ENCODE measurements around the gene AP1S1. TPM values are rescaled to one million over a fixed set of nuclear protein-coding genes. Genes with fewer than 3 reads are reported as not detected.

The AP1S1 gene
- total and polyA plus RNA-seq, 2 of the 13 experiments (the other 11 are each of a cell fraction or from before 2014, with no cell fraction given): 57.5 to 68.1 TPM

DNA sequence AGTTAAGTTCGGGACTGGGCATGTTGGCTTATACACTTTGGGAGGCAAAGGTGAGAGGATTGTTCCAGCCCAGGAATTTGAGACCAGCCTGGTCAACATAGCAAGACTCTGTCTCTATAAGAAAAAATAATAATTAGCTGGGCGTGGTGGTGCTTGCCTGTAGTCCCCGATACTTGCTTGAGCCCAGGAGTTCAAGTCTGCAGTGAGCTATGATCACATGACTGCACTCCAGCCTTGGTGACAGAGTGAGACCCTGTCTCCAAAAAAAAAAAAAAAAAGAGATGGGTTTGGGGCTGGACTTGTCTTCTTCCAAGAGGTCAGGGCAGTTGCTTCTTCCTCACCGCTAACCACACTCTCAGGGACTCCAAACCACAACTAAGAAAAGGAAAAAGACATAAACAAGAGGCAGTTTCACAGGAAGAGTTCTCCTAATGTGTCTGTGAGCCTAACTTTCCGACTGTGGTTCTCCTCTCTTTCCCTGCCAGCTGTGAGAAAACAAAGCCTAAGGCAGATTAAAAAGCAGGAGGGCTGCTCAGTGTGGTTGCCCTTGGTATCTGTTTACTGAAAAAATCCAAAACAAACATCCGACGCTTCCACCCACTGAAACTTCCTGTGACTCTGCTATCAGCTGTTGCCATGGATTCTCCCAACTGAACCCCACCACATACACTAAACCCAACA lies 29.8 kb upstream of the AP1S1 start (continued):
- TF ChIP-seq, protein P1, sequence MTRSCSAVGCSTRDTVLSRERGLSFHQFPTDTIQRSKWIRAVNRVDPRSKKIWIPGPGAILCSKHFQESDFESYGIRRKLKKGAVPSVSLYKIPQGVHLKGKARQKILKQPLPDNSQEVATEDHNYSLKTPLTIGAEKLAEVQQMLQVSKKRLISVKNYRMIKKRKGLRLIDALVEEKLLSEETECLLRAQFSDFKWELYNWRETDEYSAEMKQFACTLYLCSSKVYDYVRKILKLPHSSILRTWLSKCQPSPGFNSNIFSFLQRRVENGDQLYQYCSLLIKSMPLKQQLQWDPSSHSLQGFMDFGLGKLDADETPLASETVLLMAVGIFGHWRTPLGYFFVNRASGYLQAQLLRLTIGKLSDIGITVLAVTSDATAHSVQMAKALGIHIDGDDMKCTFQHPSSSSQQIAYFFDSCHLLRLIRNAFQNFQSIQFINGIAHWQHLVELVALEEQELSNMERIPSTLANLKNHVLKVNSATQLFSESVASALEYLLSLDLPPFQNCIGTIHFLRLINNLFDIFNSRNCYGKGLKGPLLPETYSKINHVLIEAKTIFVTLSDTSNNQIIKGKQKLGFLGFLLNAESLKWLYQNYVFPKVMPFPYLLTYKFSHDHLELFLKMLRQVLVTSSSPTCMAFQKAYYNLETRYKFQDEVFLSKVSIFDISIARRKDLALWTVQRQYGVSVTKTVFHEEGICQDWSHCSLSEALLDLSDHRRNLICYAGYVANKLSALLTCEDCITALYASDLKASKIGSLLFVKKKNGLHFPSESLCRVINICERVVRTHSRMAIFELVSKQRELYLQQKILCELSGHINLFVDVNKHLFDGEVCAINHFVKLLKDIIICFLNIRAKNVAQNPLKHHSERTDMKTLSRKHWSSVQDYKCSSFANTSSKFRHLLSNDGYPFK (CRISPR knock-in tag; IDR thresholded peaks at IDR 0.05; ENCODE audit: borderline replicate concordance): no peak
- TF ChIP-seq, protein P2, sequence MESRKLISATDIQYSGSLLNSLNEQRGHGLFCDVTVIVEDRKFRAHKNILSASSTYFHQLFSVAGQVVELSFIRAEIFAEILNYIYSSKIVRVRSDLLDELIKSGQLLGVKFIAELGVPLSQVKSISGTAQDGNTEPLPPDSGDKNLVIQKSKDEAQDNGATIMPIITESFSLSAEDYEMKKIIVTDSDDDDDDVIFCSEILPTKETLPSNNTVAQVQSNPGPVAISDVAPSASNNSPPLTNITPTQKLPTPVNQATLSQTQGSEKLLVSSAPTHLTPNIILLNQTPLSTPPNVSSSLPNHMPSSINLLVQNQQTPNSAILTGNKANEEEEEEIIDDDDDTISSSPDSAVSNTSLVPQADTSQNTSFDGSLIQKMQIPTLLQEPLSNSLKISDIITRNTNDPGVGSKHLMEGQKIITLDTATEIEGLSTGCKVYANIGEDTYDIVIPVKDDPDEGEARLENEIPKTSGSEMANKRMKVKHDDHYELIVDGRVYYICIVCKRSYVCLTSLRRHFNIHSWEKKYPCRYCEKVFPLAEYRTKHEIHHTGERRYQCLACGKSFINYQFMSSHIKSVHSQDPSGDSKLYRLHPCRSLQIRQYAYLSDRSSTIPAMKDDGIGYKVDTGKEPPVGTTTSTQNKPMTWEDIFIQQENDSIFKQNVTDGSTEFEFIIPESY (CRISPR knock-in tag; IDR thresholded peaks at IDR 0.05): no peak
- TF ChIP-seq, protein P3, sequence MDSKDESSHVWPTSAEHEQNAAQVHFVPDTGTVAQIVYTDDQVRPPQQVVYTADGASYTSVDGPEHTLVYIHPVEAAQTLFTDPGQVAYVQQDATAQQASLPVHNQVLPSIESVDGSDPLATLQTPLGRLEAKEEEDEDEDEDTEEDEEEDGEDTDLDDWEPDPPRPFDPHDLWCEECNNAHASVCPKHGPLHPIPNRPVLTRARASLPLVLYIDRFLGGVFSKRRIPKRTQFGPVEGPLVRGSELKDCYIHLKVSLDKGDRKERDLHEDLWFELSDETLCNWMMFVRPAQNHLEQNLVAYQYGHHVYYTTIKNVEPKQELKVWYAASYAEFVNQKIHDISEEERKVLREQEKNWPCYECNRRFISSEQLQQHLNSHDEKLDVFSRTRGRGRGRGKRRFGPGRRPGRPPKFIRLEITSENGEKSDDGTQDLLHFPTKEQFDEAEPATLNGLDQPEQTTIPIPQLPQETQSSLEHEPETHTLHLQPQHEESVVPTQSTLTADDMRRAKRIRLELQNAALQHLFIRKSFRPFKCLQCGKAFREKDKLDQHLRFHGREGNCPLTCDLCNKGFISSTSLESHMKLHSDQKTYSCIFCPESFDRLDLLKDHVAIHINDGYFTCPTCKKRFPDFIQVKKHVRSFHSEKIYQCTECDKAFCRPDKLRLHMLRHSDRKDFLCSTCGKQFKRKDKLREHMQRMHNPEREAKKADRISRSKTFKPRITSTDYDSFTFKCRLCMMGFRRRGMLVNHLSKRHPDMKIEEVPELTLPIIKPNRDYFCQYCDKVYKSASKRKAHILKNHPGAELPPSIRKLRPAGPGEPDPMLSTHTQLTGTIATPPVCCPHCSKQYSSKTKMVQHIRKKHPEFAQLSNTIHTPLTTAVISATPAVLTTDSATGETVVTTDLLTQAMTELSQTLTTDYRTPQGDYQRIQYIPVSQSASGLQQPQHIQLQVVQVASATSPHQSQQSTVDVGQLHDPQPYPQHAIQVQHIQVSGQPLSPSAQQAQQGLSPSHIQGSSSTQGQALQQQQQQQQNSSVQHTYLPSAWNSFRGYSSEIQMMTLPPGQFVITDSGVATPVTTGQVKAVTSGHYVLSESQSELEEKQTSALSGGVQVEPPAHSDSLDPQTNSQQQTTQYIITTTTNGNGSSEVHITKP (CRISPR knock-in tag; IDR thresholded peaks at IDR 0.05; ENCODE audit: low read depth): 0 out of 2 replicates have a peak, but pooled peaks have one; percentile 40
- peak; percentile 68; the same call in 1 of the 2 replicates for TF ChIP-seq ISL2 (CRISPR knock-in tag; IDR thresholded peaks at IDR 0.05)
- TF ChIP-seq ZNF207 (IDR thresholded peaks at IDR 0.05; ENCODE audit: borderline replicate concordance): no peak
- TF ChIP-seq, protein P4, sequence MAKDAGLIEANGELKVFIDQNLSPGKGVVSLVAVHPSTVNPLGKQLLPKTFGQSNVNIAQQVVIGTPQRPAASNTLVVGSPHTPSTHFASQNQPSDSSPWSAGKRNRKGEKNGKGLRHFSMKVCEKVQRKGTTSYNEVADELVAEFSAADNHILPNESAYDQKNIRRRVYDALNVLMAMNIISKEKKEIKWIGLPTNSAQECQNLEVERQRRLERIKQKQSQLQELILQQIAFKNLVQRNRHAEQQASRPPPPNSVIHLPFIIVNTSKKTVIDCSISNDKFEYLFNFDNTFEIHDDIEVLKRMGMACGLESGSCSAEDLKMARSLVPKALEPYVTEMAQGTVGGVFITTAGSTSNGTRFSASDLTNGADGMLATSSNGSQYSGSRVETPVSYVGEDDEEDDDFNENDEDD (CRISPR knock-in tag; IDR thresholded peaks at IDR 0.05; ENCODE audit: borderline replicate concordance): no peak
- TF ChIP-seq, protein P5, sequence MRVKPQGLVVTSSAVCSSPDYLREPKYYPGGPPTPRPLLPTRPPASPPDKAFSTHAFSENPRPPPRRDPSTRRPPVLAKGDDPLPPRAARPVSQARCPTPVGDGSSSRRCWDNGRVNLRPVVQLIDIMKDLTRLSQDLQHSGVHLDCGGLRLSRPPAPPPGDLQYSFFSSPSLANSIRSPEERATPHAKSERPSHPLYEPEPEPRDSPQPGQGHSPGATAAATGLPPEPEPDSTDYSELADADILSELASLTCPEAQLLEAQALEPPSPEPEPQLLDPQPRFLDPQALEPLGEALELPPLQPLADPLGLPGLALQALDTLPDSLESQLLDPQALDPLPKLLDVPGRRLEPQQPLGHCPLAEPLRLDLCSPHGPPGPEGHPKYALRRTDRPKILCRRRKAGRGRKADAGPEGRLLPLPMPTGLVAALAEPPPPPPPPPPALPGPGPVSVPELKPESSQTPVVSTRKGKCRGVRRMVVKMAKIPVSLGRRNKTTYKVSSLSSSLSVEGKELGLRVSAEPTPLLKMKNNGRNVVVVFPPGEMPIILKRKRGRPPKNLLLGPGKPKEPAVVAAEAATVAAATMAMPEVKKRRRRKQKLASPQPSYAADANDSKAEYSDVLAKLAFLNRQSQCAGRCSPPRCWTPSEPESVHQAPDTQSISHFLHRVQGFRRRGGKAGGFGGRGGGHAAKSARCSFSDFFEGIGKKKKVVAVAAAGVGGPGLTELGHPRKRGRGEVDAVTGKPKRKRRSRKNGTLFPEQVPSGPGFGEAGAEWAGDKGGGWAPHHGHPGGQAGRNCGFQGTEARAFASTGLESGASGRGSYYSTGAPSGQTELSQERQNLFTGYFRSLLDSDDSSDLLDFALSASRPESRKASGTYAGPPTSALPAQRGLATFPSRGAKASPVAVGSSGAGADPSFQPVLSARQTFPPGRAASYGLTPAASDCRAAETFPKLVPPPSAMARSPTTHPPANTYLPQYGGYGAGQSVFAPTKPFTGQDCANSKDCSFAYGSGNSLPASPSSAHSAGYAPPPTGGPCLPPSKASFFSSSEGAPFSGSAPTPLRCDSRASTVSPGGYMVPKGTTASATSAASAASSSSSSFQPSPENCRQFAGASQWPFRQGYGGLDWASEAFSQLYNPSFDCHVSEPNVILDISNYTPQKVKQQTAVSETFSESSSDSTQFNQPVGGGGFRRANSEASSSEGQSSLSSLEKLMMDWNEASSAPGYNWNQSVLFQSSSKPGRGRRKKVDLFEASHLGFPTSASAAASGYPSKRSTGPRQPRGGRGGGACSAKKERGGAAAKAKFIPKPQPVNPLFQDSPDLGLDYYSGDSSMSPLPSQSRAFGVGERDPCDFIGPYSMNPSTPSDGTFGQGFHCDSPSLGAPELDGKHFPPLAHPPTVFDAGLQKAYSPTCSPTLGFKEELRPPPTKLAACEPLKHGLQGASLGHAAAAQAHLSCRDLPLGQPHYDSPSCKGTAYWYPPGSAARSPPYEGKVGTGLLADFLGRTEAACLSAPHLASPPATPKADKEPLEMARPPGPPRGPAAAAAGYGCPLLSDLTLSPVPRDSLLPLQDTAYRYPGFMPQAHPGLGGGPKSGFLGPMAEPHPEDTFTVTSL (CRISPR knock-in tag; IDR thresholded peaks at IDR 0.05; ENCODE audit: borderline replicate concordance): peak; percentile 77; the same call in 1 of the 2 replicates
- TF ChIP-seq SMAD1 (CRISPR knock-in tag; IDR thresholded peaks at IDR 0.05; ENCODE audit: borderline replicate concordance, low read depth): no peak
- no peak for TF ChIP-seq ONECUT2 (CRISPR knock-in tag; IDR thresholded peaks at IDR 0.05)
- TF ChIP-seq ZNF709 (CRISPR knock-in tag; IDR thresholded peaks at IDR 0.05): 0 out of 2 replicates have a peak, but pooled peaks have one; percentile 9
- no peak for TF ChIP-seq RXRA (CRISPR knock-in tag; IDR thresholded peaks at IDR 0.05)

All from HepG2 (cell line).